GM23338 (cell line): ENCODE data around the gene UBE3A. TPM values are rescaled to one million over a fixed set of nuclear protein-coding genes. Genes with fewer than 3 reads are reported as not detected.
A peak's percentile ranks its signal among the peaks of the same experiment; 100 is the strongest.

ENCODE experiments used
- ATAC-seq: fragments of 200-7000 bp; cut with Tn5 transposase; 3 replicates; pipeline ENCODE4 v1.9.1; 2020
- DNase-seq: peaks from one replicate; pipeline ENCODE4 v3.0.0-alpha.2; 2015; ENCODE audit warnings: low spot score
- H2AFZ ChIP-seq: fragments of 200-600 bp; sonication (generic); 2 replicates; pipeline ENCODE4 v1.8.0; 2016; ENCODE audit warnings: antibody characterized with exemption, mild to moderate bottlenecking, moderate library complexity
- H3F3A ChIP-seq: fragments of 200-600 bp; sonication (generic); replicated peaks from 2 replicates; pipeline ENCODE4 v1.8.0; 2017; ENCODE audit warnings: antibody characterized with exemption, mixed run types, low read depth
- H3K27ac ChIP-seq: fragments of 200-600 bp; sonication (generic); 2 replicates; pipeline ENCODE4 v1.6.1; 2016; ENCODE audit warnings: low read depth
- H3K27me3 ChIP-seq: fragments of 200-600 bp; sonication (generic); 2 replicates; pipeline ENCODE4 v1.8.0; 2016; ENCODE audit warnings: mild to moderate bottlenecking, mixed run types, moderate library complexity; ENCODE audit not compliant: insufficient read depth
- H3K36me3 ChIP-seq: fragments of 200-600 bp; sonication (generic); 2 replicates; pipeline ENCODE4 v1.8.0; 2016; ENCODE audit warnings: mild to moderate bottlenecking; ENCODE audit not compliant: insufficient read depth
- H3K4me1 ChIP-seq: fragments of 200-600 bp; sonication (generic); 2 replicates; pipeline ENCODE4 v1.8.0; 2016; ENCODE audit warnings: mild to moderate bottlenecking, moderate library complexity; ENCODE audit not compliant: insufficient read depth
- H3K4me2 ChIP-seq: fragments of 200-600 bp; sonication (generic); 2 replicates; pipeline ENCODE4 v1.7.1; 2017; ENCODE audit warnings: mixed run types
- H3K4me3 ChIP-seq: fragments of 200-600 bp; sonication (generic); 2 replicates; pipeline ENCODE4 v1.6.1; 2016; ENCODE audit warnings: mixed run types
- H3K79me2 ChIP-seq: fragments of 200-600 bp; sonication (generic); replicated peaks from 2 replicates; pipeline ENCODE4 v1.8.0; 2017; ENCODE audit warnings: mild to moderate bottlenecking; ENCODE audit not compliant: insufficient read depth
- H3K9me2 ChIP-seq: fragments of 200-600 bp; sonication (generic); 2 replicates; pipeline ENCODE4 v1.8.0; 2017; ENCODE audit not compliant: insufficient read depth
- H4K20me1 ChIP-seq: fragments of 200-600 bp; sonication (generic); replicated peaks from 2 replicates; pipeline ENCODE4 v1.8.0; 2017; ENCODE audit warnings: mild to moderate bottlenecking; ENCODE audit not compliant: insufficient read depth
- H3K27ac Mint-ChIP-seq: 2 replicates; pipeline ENCODE4 v1.8.0; 2020; ENCODE audit warnings: inconsistent platforms, mild to moderate bottlenecking, moderate library complexity, mixed read lengths
- H3K27me3 Mint-ChIP-seq: 3 replicates; pipeline ENCODE4 v1.8.0; 2022; ENCODE audit warnings: low read depth, mild to moderate bottlenecking, moderate library complexity, mixed read lengths, inconsistent platforms; ENCODE audit not compliant: insufficient read depth, poor library complexity
- H3K36me3 Mint-ChIP-seq: 3 replicates; pipeline ENCODE4 v1.8.0; 2021; ENCODE audit warnings: low read depth, mild to moderate bottlenecking, inconsistent platforms, moderate library complexity, mixed read lengths
- H3K4me1 Mint-ChIP-seq: 3 replicates; pipeline ENCODE4 v1.8.0; 2020; ENCODE audit warnings: mild to moderate bottlenecking, inconsistent platforms, mixed read lengths
- H3K4me3 Mint-ChIP-seq: 3 replicates; pipeline ENCODE4 v1.8.0; 2021; ENCODE audit warnings: moderate library complexity, mild to moderate bottlenecking, inconsistent platforms, mixed read lengths
- H3K9me3 Mint-ChIP-seq: 3 replicates; pipeline ENCODE4 v1.8.0; 2020; ENCODE audit warnings: moderate library complexity, mild to moderate bottlenecking, inconsistent platforms, mixed read lengths
- CREB1 ChIP-seq: fragments of 250-450 bp; sonication (Bioruptor Pico); IDR thresholded peaks from 2 replicates; pipeline ENCODE4 v1.5.0; 2020; ENCODE audit warnings: low read depth, mild to moderate bottlenecking, moderate library complexity
- EZH2 ChIP-seq: fragments of 200-600 bp; sonication (generic); IDR thresholded peaks from one replicate; pipeline ENCODE4 v1.8.0; 2017; ENCODE audit warnings: antibody characterized with exemption, mild to moderate bottlenecking, low read depth; ENCODE audit not compliant: unreplicated experiment
- EZH2phosphoT487 ChIP-seq: fragments of 200-600 bp; sonication (generic); IDR thresholded peaks from one replicate; pipeline ENCODE4 v1.8.1; 2018; ENCODE audit warnings: antibody characterized with exemption; ENCODE audit not compliant: unreplicated experiment
- JUNB ChIP-seq: IDR thresholded peaks from one replicate; pipeline ENCODE4 v1.6.1; 2016; ENCODE audit warnings: antibody characterized with exemption; ENCODE audit not compliant: unreplicated experiment
- NANOG ChIP-seq: IDR thresholded peaks from 2 replicates; pipeline ENCODE4 v1.6.1; 2016; ENCODE audit warnings: antibody characterized with exemption, borderline replicate concordance
- POLR2AphosphoS5 ChIP-seq: IDR thresholded peaks from 2 replicates; pipeline ENCODE4 v1.6.1; 2016; ENCODE audit warnings: antibody characterized with exemption, low read depth
- STAT1 ChIP-seq: IDR thresholded peaks from one replicate; pipeline ENCODE4 v1.6.1; 2016; ENCODE audit warnings: antibody characterized with exemption; ENCODE audit not compliant: unreplicated experiment
- ZNF114 ChIP-seq: fragments of 250-450 bp; sonication (Bioruptor Pico); IDR thresholded peaks from 2 replicates; pipeline ENCODE4 v1.5.0; 2020; ENCODE audit warnings: mild to moderate bottlenecking, moderate library complexity
- ZNF331 ChIP-seq: fragments of 250-450 bp; sonication (Bioruptor Pico); IDR thresholded peaks from 2 replicates; pipeline ENCODE4 v1.5.0; 2020; ENCODE audit warnings: low read depth, mild to moderate bottlenecking, moderate library complexity
- polyA plus RNA-seq: library from polyadenylated mRNA; unstranded; fragments of >200 nt; fragmentation: Nextera tagmentation; extraction: Ambion mirVana; gene quantifications from 2 replicates; pipeline ENCODE4 v1.2.1, GENCODE V29; 2016
- total RNA-seq: library from RNA; depleted of rRNA; stranded (reverse); fragments of >200 nt; shearing (Covaris generic); gene quantifications from 2 replicates; pipeline ENCODE4 v1.2.3, GENCODE V29; 2014
- TF ChIP-seq, protein P1 (sequence below): IDR thresholded peaks from one replicate; pipeline ENCODE4 v1.6.1; 2018; ENCODE audit warnings: antibody characterized with exemption; ENCODE audit not compliant: unreplicated experiment
- TF ChIP-seq, protein P2 (sequence below): fragments of 250-450 bp; sonication (Bioruptor Pico); IDR thresholded peaks from 2 replicates; pipeline ENCODE4 v1.5.0; 2020; ENCODE audit warnings: mild to moderate bottlenecking, moderate library complexity
- TF ChIP-seq, protein P3 (sequence below), 2 experiments: fragments of 200-600 bp in 1 of 2; sonication (generic) in 1 of 2; conservative IDR thresholded peaks; 2 replicates each; pipeline versions ENCODE4 v1.5.1 to v1.6.1; 2016 to 2017; ENCODE audit warnings: antibody characterized with exemption in 2 of 2, low read depth in 2 of 2, mild to moderate bottlenecking in 2 of 2, moderate library complexity in 1 of 2
- TF ChIP-seq, protein P4 (sequence below): IDR thresholded peaks from 2 replicates; pipeline ENCODE4 v1.6.1; 2016; ENCODE audit warnings: antibody characterized with exemption

The UBE3A gene
- total and polyA plus RNA-seq, 2 experiments from 2014 or later: 96.1 to 150 TPM

DNA sequence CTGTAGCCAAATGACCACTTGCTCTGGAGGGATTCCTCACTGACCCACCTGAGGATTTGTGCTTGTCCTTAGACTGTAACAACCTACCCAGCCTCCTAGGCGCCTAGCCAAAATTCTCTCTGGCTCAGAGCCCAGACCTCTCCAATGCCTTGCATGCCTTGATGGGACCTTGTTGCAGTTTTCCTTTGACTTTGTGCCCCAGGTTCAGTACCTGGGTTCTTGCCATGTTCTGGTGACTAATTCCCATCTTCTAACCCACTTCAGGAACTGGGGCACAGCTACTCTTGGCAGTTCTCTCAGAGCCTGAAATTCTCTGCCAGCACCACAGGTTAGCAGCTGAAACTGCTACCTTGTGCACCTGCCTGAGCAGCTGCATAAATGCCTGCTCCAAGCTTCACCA is 27.0 kb upstream of the UBE3A start (continued):
- TF ChIP-seq STAT1 (no peak), POLR2AphosphoS5 (no peak)

DNA sequence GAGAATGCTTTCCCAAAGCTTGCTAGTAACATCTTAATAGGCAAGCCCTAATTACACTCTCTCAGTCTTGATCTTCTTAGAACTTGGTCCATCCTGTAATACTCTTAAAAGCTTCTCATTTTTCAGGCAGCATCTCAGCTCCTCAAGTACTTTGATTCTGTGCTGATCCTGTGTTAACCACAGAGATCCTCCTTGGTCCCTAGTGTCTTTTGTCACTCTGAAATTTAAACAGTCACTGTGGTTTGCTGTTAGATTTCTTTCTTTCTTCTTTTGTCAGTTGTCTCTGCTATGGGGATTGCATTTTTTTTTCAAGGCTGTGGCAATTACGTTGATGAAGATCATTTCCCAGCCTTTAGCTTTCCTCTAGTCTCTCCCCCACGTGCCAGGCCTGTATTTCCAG is 26.0 kb upstream of the UBE3A start:
- Mint-ChIP-seq H3K4me3 (no peak overlapping the region), H3K27ac (no peak overlapping the region), H3K9me3 (peaks cover 4% of the 10 kb centered on the region; the same call in 2 of the 3 replicates), H3K36me3 (no peaks in the 10 kb centered on the region), H3K27me3 (peaks cover 3% of the 10 kb centered on the region), H3K4me1 (no peaks in the 10 kb centered on the region)
- H3K4me2 ChIP-seq: no peak overlapping the region
- peak overlapping the region; percentile 66; the same call in 1 of the 2 replicates for H2AFZ ChIP-seq
- no peaks in the 10 kb centered on the region for H3K9me2 ChIP-seq
- ATAC-seq: no peak
- no peaks in the 10 kb centered on the region for H3K36me3 ChIP-seq
- no peaks in the 10 kb centered on the region for H3K27me3 ChIP-seq
- H3F3A ChIP-seq: no peaks in the 10 kb centered on the region
- no peak for DNase-seq
- H3K4me1 ChIP-seq: no peaks in the 10 kb centered on the region
- no peak overlapping the region for H3K4me3 ChIP-seq
- TF ChIP-seq, protein P1, sequence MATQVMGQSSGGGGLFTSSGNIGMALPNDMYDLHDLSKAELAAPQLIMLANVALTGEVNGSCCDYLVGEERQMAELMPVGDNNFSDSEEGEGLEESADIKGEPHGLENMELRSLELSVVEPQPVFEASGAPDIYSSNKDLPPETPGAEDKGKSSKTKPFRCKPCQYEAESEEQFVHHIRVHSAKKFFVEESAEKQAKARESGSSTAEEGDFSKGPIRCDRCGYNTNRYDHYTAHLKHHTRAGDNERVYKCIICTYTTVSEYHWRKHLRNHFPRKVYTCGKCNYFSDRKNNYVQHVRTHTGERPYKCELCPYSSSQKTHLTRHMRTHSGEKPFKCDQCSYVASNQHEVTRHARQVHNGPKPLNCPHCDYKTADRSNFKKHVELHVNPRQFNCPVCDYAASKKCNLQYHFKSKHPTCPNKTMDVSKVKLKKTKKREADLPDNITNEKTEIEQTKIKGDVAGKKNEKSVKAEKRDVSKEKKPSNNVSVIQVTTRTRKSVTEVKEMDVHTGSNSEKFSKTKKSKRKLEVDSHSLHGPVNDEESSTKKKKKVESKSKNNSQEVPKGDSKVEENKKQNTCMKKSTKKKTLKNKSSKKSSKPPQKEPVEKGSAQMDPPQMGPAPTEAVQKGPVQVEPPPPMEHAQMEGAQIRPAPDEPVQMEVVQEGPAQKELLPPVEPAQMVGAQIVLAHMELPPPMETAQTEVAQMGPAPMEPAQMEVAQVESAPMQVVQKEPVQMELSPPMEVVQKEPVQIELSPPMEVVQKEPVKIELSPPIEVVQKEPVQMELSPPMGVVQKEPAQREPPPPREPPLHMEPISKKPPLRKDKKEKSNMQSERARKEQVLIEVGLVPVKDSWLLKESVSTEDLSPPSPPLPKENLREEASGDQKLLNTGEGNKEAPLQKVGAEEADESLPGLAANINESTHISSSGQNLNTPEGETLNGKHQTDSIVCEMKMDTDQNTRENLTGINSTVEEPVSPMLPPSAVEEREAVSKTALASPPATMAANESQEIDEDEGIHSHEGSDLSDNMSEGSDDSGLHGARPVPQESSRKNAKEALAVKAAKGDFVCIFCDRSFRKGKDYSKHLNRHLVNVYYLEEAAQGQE: no peak
- TF ChIP-seq EZH2phosphoT487 (no peak), POLR2AphosphoS5 (no peak), NANOG (no peak), ZNF114 (CRISPR knock-in tag) (no peak), CREB1 (no peak), STAT1 (no peak), JUNB (no peak), EZH2 (no peak), ZNF331 (no peak)
- TF ChIP-seq, protein P2, sequence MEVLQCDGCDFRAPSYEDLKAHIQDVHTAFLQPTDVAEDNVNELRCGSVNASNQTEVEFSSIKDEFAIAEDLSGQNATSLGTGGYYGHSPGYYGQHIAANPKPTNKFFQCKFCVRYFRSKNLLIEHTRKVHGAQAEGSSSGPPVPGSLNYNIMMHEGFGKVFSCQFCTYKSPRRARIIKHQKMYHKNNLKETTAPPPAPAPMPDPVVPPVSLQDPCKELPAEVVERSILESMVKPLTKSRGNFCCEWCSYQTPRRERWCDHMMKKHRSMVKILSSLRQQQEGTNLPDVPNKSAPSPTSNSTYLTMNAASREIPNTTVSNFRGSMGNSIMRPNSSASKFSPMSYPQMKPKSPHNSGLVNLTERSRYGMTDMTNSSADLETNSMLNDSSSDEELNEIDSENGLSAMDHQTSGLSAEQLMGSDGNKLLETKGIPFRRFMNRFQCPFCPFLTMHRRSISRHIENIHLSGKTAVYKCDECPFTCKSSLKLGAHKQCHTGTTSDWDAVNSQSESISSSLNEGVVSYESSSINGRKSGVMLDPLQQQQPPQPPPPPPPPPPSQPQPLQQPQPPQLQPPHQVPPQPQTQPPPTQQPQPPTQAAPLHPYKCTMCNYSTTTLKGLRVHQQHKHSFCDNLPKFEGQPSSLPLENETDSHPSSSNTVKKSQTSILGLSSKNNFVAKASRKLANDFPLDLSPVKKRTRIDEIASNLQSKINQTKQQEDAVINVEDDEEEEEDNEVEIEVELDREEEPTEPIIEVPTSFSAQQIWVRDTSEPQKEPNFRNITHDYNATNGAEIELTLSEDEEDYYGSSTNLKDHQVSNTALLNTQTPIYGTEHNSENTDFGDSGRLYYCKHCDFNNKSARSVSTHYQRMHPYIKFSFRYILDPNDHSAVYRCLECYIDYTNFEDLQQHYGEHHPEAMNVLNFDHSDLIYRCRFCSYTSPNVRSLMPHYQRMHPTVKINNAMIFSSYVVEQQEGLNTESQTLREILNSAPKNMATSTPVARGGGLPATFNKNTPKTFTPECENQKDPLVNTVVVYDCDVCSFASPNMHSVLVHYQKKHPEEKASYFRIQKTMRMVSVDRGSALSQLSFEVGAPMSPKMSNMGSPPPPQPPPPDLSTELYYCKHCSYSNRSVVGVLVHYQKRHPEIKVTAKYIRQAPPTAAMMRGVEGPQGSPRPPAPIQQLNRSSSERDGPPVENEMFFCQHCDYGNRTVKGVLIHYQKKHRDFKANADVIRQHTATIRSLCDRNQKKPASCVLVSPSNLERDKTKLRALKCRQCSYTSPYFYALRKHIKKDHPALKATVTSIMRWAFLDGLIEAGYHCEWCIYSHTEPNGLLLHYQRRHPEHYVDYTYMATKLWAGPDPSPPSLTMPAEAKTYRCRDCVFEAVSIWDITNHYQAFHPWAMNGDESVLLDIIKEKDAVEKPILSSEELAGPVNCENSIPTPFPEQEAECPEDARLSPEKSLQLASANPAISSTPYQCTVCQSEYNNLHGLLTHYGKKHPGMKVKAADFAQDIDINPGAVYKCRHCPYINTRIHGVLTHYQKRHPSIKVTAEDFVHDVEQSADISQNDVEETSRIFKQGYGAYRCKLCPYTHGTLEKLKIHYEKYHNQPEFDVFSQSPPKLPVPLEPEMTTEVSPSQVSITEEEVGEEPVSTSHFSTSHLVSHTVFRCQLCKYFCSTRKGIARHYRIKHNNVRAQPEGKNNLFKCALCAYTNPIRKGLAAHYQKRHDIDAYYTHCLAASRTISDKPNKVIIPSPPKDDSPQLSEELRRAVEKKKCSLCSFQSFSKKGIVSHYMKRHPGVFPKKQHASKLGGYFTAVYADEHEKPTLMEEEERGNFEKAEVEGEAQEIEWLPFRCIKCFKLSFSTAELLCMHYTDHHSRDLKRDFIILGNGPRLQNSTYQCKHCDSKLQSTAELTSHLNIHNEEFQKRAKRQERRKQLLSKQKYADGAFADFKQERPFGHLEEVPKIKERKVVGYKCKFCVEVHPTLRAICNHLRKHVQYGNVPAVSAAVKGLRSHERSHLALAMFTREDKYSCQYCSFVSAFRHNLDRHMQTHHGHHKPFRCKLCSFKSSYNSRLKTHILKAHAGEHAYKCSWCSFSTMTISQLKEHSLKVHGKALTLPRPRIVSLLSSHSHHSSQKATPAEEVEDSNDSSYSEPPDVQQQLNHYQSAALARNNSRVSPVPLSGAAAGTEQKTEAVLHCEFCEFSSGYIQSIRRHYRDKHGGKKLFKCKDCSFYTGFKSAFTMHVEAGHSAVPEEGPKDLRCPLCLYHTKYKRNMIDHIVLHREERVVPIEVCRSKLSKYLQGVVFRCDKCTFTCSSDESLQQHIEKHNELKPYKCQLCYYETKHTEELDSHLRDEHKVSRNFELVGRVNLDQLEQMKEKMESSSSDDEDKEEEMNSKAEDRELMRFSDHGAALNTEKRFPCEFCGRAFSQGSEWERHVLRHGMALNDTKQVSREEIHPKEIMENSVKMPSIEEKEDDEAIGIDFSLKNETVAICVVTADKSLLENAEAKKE (CRISPR knock-in tag): no peak
- TF ChIP-seq, protein P3, sequence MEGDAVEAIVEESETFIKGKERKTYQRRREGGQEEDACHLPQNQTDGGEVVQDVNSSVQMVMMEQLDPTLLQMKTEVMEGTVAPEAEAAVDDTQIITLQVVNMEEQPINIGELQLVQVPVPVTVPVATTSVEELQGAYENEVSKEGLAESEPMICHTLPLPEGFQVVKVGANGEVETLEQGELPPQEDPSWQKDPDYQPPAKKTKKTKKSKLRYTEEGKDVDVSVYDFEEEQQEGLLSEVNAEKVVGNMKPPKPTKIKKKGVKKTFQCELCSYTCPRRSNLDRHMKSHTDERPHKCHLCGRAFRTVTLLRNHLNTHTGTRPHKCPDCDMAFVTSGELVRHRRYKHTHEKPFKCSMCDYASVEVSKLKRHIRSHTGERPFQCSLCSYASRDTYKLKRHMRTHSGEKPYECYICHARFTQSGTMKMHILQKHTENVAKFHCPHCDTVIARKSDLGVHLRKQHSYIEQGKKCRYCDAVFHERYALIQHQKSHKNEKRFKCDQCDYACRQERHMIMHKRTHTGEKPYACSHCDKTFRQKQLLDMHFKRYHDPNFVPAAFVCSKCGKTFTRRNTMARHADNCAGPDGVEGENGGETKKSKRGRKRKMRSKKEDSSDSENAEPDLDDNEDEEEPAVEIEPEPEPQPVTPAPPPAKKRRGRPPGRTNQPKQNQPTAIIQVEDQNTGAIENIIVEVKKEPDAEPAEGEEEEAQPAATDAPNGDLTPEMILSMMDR (conservative IDR thresholded peaks at IDR 0.05; ENCODE audit: low read depth in 2 of 2): no peak
- TF ChIP-seq, protein P4, sequence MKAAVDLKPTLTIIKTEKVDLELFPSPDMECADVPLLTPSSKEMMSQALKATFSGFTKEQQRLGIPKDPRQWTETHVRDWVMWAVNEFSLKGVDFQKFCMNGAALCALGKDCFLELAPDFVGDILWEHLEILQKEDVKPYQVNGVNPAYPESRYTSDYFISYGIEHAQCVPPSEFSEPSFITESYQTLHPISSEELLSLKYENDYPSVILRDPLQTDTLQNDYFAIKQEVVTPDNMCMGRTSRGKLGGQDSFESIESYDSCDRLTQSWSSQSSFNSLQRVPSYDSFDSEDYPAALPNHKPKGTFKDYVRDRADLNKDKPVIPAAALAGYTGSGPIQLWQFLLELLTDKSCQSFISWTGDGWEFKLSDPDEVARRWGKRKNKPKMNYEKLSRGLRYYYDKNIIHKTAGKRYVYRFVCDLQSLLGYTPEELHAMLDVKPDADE: no peak
- no peak overlapping the region for H3K27ac ChIP-seq
- no peaks in the 10 kb centered on the region for H4K20me1 ChIP-seq
- no peaks in the 10 kb centered on the region for H3K79me2 ChIP-seq
